SK-MEL-5 (cell line): ENCODE data around the gene EPHA7. TPM values are rescaled to one million over a fixed set of nuclear protein-coding genes. Genes with fewer than 3 reads are reported as not detected.

ENCODE experiments used
- DNase-seq: peaks from one replicate; pipeline ENCODE4 v3.0.0-alpha.2; 2016; ENCODE audit warnings: low read depth, low spot score
- in situ Hi-C: cut with HindIII; loops from 2 replicates; pipeline ENCODE4 v1.10.0; 2016; ENCODE audit warnings: low sequenced_read_pairs, high pct_unique_total_duplicates, low pct_unique_long_range_greater_than_20kb
- total RNA-seq: library from RNA; depleted of rRNA; stranded (reverse); fragments of >200 nt; shearing (Covaris generic); gene quantifications from 2 replicates; pipeline ENCODE4 v1.2.3, GENCODE V29; 2014

The EPHA7 gene
- total RNA-seq, 1 experiment from 2014 or later: 4.9 TPM

- in situ Hi-C loops: no loop called here
- DNase-seq: no peak
Observed at GRCh38 chr6:93294879-93295278, 124.5 kb downstream of the EPHA7 start.

GRCh38 chr6:93293872-93294271, 125.5 kb downstream of the EPHA7 start:
- in situ Hi-C loops: no loop called here
- no peak for DNase-seq

GRCh38 chr6:93293460-93293859, 125.9 kb downstream of the EPHA7 start:
- DNase-seq: no peak
- in situ Hi-C loops: no loop called here

- in situ Hi-C loops: no loop called here
Observed at GRCh38 chr6:93282521-93283031, 136.8 kb downstream of the EPHA7 start.

GRCh38 chr6:93278241-93278640, 141.1 kb downstream of the EPHA7 start:
- in situ Hi-C loops: no loop called here

More at GRCh38 chr6:93282521-93283031, 136.8 kb downstream of the EPHA7 start:
- no peak for DNase-seq

GRCh38 chr6:93272896-93273295, 146.5 kb downstream of the EPHA7 start:
- in situ Hi-C loops: no loop called here
- no peak for DNase-seq

More at GRCh38 chr6:93278241-93278640, 141.1 kb downstream of the EPHA7 start:
- DNase-seq: no peak

GRCh38 chr6:93272211-93272610, 147.1 kb downstream of the EPHA7 start:
- in situ Hi-C loops: no loop called here

GRCh38 chr6:93266116-93266817, 153.1 kb downstream of the EPHA7 start:
- in situ Hi-C loops: no loop called here
- DNase-seq: no peak

More at GRCh38 chr6:93272211-93272610, 147.1 kb downstream of the EPHA7 start:
- DNase-seq: peak; percentile 10

GRCh38 chr6:93260881-93261280, 158.5 kb downstream of the EPHA7 start:
- in situ Hi-C loops: no loop called here
- DNase-seq: no peak

GRCh38 chr6:93259332-93259731, 160.0 kb downstream of the EPHA7 start:
- in situ Hi-C loops: no loop called here

GRCh38 chr6:93252930-93253329, 166.4 kb downstream of the EPHA7 start:
- DNase-seq: no peak
- in situ Hi-C loops: no loop called here

More at GRCh38 chr6:93259332-93259731, 160.0 kb downstream of the EPHA7 start:
- DNase-seq: peak; percentile 58

GRCh38 chr6:93248631-93249030, 170.7 kb downstream of the EPHA7 start:
- in situ Hi-C loops: no loop called here
- DNase-seq: no peak

- in situ Hi-C loops: no loop called here
- DNase-seq: no peak
Observed at GRCh38 chr6:93243231-93243778, 176.1 kb downstream of the EPHA7 start.

GRCh38 chr6:93242049-93242448, 177.3 kb downstream of the EPHA7 start:
- DNase-seq: peak; percentile 51

GRCh38 chr6:93238632-93239031, 180.7 kb downstream of the EPHA7 start:
- DNase-seq: no peak
- in situ Hi-C loops: no loop called here

More at GRCh38 chr6:93242049-93242448, 177.3 kb downstream of the EPHA7 start:
- in situ Hi-C loops: no loop called here

GRCh38 chr6:93235775-93236174, 183.6 kb downstream of the EPHA7 start:
- in situ Hi-C loops: no loop called here

GRCh38 chr6:93226822-93227221, 192.5 kb downstream of the EPHA7 start:
- in situ Hi-C loops: no loop called here
- DNase-seq: no peak

More at GRCh38 chr6:93235775-93236174, 183.6 kb downstream of the EPHA7 start:
- no peak for DNase-seq

- DNase-seq: peak; percentile 5
- in situ Hi-C loops: no loop called here
Observed at GRCh38 chr6:93222071-93222851, 197.1 kb downstream of the EPHA7 start.
